ENCODE results near the gene DDX46. TPM values are rescaled to one million over a fixed set of nuclear protein-coding genes. Genes with fewer than 3 reads are reported as not detected.
"Not testable (repeated sequence)": the region's sequence is repeated elsewhere in the genome, so short reads cannot be mapped to it uniquely, and the experiment has no call there.

The DDX46 gene
- total RNA-seq, 2 experiments from 2014 or later: 47.1 to 78.8 TPM

- Histone ChIP-seq H4K20me1 (ENCODE audit: insufficient read depth, low read length) (no peaks in the 10 kb centered on the region), H3K4me2 (ENCODE audit: low read length) (no peak overlapping the region), H3K9me3 (ENCODE audit: low read length) (no peaks in the 10 kb centered on the region), H3K27ac (ENCODE audit: low read depth, low read length, poor library complexity, severe bottlenecking) (no peak overlapping the region), H3K4me3 (ENCODE audit: low read depth, low read length, poor library complexity, severe bottlenecking) (no peak overlapping the region), H3K9me2 (ENCODE audit: insufficient read depth, low read length) (no peaks in the 10 kb centered on the region), H3K79me2 (ENCODE audit: insufficient read depth, low read depth, low read length) (no peaks in the 10 kb centered on the region), H2AFZ (ENCODE audit: low read length) (no peak overlapping the region), H3K4me1 (ENCODE audit: insufficient read depth, low read length, poor library complexity, severe bottlenecking) (no peaks in the 10 kb centered on the region), H3K36me3 (ENCODE audit: insufficient read depth, low read length) (peaks cover 86% of the 10 kb centered on the region)
- TF ChIP-seq EZH2phosphoT487 (IDR thresholded peaks at IDR 0.05; ENCODE audit: borderline replicate concordance, low read depth, low read length): no peak
- TF ChIP-seq CTCF (conservative IDR thresholded peaks at IDR 0.05; ENCODE audit: low read length): no peak
- no TSS peak for BruUV-seq (replicated peaks)
- intact Hi-C loops (cut with micrococcal nuclease; ENCODE audit: unreplicated experiment): no loop called here
- CTCF ChIA-PET (ENCODE audit: unreplicated experiment): no interaction called here
- POLR2A ChIA-PET: interaction anchor here (0.7 kb wide), 2 partner anchors 27 to 369 kb away, joined by 3 to 6 read pairs; no protein-coding TSS in a partner anchor
- no peak for DNase-seq (ENCODE audit: low spot score)
Observed at GRCh38 chr5:134835623-134836022, 77.0 kb downstream of the DDX46 start.

- ChIA-PET CTCF (ENCODE audit: unreplicated experiment) (no interaction called here), POLR2A (interaction anchor here (0.6 to 0.7 kb wide), 2 partner anchors 111 to 145 kb away, joined by 3 to 5 read pairs; no protein-coding TSS in a partner anchor)
- no peaks in the 10 kb centered on the region for H3K4me1 ChIP-seq (ENCODE audit: insufficient read depth, low read length, poor library complexity, severe bottlenecking)
- no peak for TF ChIP-seq EZH2phosphoT487 (IDR thresholded peaks at IDR 0.05; ENCODE audit: borderline replicate concordance, low read depth, low read length)
- TF ChIP-seq CTCF (conservative IDR thresholded peaks at IDR 0.05; ENCODE audit: low read length): no peak
- DNase-seq (ENCODE audit: low spot score): no peak
- intact Hi-C loops (cut with micrococcal nuclease; ENCODE audit: unreplicated experiment): no loop called here
- no TSS peak for BruUV-seq (replicated peaks)
- no peak overlapping the region for H2AFZ ChIP-seq (ENCODE audit: low read length)
- no peaks in the 10 kb centered on the region for H3K9me3 ChIP-seq (ENCODE audit: low read length)
- no peaks in the 10 kb centered on the region for H3K9me2 ChIP-seq (ENCODE audit: insufficient read depth, low read length)
- no peaks in the 10 kb centered on the region for H4K20me1 ChIP-seq (ENCODE audit: insufficient read depth, low read length)
- no peak overlapping the region for H3K27ac ChIP-seq (ENCODE audit: low read depth, low read length, poor library complexity, severe bottlenecking)
- peaks cover 87% of the 10 kb centered on the region for H3K36me3 ChIP-seq (ENCODE audit: insufficient read depth, low read length)
- no peak overlapping the region for H3K4me2 ChIP-seq (ENCODE audit: low read length)
- H3K79me2 ChIP-seq (ENCODE audit: insufficient read depth, low read depth, low read length): no peaks in the 10 kb centered on the region
- no peak overlapping the region for H3K4me3 ChIP-seq (ENCODE audit: low read depth, low read length, poor library complexity, severe bottlenecking)
Observed at GRCh38 chr5:134837530-134838181, 79.1 kb downstream of the DDX46 start.

- CTCF ChIA-PET (ENCODE audit: unreplicated experiment); BruUV-seq (replicated peaks); H3K4me1 ChIP-seq (ENCODE audit: insufficient read depth, low read length, poor library complexity, severe bottlenecking); H3K4me3 ChIP-seq (ENCODE audit: low read depth, low read length, poor library complexity, severe bottlenecking); H3K9me3 ChIP-seq (ENCODE audit: low read length); H2AFZ ChIP-seq (ENCODE audit: low read length); H3K4me2 ChIP-seq (ENCODE audit: low read length); H3K79me2 ChIP-seq (ENCODE audit: insufficient read depth, low read depth, low read length); H3K9me2 ChIP-seq (ENCODE audit: insufficient read depth, low read length); DNase-seq (ENCODE audit: low spot score); H4K20me1 ChIP-seq (ENCODE audit: insufficient read depth, low read length); intact Hi-C loops (cut with micrococcal nuclease; ENCODE audit: unreplicated experiment); H3K27ac ChIP-seq (ENCODE audit: low read depth, low read length, poor library complexity, severe bottlenecking): not testable (repeated sequence)
- peaks cover 80% of the 10 kb centered on the region for H3K36me3 ChIP-seq (ENCODE audit: insufficient read depth, low read length)
- POLR2A ChIA-PET: interaction anchor here (0.6 kb wide), 1 partner anchor 145 kb away, joined by 3 read pairs; no protein-coding TSS in a partner anchor
Observed at GRCh38 chr5:134838361-134838760, 79.8 kb downstream of the DDX46 start.
